GM13976 (cell line): ENCODE results near the gene JAK3.

ENCODE experiments used
- DNase-seq: peaks from one replicate; pipeline ENCODE4 v3.0.0; 2012; ENCODE audit warnings: low spot score
- CTCF ChIP-seq: IDR thresholded peaks from 2 replicates; pipeline ENCODE4 v1.5.1; 2012; ENCODE audit warnings: borderline replicate concordance, mild to moderate bottlenecking; ENCODE audit not compliant: insufficient read depth; ENCODE audit errors: extremely low read depth, missing control alignments, control extremely low read depth
- in situ Hi-C: fragments of 300-500 bp; cut with MboI; formaldehyde crosslinking; loops from one replicate; pipeline ENCODE4 v1.12.0; 2022; ENCODE audit warnings: low sequenced_read_pairs, mixed read lengths, inconsistent platforms; ENCODE audit not compliant: unreplicated experiment

JAK3 gene

DNA sequence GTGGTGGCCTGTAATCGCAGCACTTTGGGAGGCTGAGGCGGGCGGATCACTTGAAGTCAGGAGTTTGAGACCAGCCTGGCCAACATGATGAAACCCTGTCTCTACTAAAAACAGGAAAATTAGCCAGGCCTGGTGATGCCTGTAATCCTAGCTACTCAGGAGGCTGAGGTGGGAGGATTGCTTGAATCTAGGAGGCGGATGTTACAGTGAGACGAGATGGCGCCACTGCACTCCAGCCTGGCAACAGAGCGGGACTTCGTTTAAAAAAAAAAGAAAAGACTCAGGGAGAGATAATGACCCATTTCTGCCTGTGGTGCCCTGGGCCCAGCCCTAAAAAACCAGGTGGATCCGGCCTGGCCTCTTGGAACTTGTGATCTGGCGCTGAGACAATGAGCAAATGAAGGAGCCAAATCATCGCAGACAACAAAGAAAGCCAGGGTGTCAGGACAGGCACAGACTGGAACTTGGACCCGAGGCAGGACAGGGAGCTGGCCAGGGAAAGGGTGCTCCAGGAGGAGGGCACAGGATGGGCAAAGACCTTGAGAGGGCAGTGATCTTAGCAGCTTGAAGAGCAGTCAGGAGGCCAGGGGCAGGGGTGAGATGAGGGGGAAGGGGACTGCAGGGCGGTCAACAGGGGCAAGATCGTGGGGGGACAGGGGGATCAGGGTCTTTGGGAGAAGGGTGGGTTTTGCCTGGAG lies 962 bp upstream of the JAK3 start:
- TF ChIP-seq CTCF = no peak
- in situ Hi-C loops = no loop called here
- no peak for DNase-seq

- TF ChIP-seq CTCF = no peak
- DNase-seq = no peak
- in situ Hi-C loops = no loop called here
Measured at GRCh38 chr19:17846146-17846545, 1.6 kb downstream of the JAK3 start.

DNA sequence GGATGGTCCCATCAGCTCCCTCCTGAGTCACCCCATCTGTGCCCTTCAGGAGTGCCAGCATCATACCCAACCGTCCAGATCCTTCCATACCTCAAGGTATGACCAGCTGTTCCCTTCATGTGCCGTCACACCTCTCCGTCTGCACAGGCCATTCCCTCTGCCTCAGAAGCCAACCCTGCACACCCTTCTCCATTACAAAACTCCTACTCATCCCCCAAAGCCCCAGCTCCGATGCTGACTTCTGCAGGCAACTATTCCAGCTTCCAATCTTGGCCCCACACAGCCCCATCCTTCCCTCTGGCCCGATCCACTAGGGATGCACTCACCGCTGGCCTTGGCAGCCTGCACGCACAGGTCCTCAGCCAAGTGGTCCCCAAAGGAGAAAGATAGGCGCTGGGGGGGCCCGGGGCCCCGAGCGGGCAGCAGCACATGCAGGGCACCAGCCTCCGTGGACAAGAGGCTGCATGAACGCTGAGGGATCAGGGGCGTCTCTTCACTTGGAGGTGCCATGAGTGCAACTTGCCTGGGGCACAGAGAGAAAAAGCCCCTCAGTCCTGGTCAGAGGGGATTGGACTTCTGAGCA lies 3.8 kb downstream of the JAK3 start:
- TF ChIP-seq CTCF = no peak
- in situ Hi-C loops = no loop called here
- no peak for DNase-seq

DNA sequence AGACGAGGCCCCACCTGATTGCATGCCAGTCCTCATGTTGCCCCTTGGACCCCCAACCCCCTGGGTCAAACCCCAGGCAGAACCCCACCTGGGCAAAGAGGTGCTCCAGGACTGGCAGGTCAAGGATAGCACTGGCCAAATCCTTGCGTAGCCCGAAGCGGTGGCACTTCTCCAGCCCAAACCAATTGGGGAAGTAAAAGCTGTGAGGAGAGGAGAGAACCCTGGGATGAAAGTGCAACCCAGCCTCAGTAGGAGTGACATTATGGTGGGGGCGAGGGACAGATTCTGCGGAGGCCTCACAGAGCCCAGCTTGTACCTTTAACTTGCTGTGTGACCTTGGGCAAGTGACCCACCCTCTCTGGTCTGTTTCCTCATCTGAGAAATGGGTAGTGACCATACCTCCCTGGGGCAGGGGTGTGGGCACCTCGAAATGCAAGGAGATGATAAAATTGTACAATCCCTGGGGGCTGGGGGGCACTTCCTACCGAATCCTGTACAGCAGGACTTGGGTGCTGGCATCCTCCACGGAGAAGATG lies 4.4 kb downstream of the JAK3 start:
- no peak for DNase-seq
- no peak for TF ChIP-seq CTCF
- in situ Hi-C loops = no loop called here

DNA sequence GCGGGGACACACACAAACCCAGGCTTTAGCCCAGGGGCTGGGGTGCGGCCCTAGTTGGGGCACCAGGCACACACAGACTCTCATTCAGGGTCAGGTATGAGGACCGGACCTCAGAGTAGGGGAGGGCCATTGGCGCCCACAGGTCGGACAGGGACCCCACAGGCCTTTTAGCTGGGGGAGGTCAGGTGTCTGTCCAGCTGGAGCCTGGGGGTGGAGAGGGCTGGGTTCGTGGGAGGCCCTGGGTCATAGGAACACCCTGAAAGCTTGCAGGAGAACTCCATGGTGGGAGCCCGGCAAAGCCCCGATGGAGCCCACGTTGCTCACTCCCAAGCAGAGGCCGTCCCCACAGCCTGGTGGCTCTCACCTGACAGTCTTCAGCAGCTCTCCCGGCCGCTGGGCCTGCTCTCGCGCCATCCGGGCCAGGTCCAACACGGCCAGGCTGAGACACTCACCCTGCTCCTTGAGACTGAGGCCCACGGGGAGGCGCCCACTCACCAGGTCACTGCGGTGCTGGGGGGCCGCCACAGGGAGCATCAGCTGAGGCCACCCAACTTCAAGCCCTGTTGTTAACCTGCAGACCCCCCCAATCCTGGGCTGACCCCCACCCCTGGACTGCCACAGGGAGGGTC lies 5.0 kb downstream of the JAK3 start:
- in situ Hi-C loops = no loop called here
- TF ChIP-seq CTCF = no peak
- DNase-seq = no peak

- no peak for TF ChIP-seq CTCF
- peak; percentile 73 for DNase-seq
- in situ Hi-C loops = no loop called here
Measured at GRCh38 chr19:17841810-17842662, 5.7 kb downstream of the JAK3 start.
